ENCODE data around the gene HBZ. TPM values are rescaled to one million over a fixed set of nuclear protein-coding genes. Genes with fewer than 3 reads are reported as not detected.

Gene HBZ
- total and polyA plus RNA-seq, 2 of the 8 experiments (the other 6 are each of a cell fraction or from before 2014, with no cell fraction given), result 0.12 TPM; not detected in 1

- WGBS, 2 experiments (ENCODE audit: extremely low coverage in 1 of 2, insufficient coverage in 1 of 2, insufficient read length in 1 of 2, insufficient replicate concordance in 2 of 2, low coverage in 1 of 2, low lambda C conversion rate in 2 of 2, missing lambda C conversion rate in 1 of 2), result 31% methylated on average over 10 of the region's 11 CpGs; no CpG with 5 or more reads in 1 of the 2 experiments
- FAIRE-seq, result no peak
- peak overlapping the region; percentile 50; the same call in 1 of the 2 replicates for H2BK12ac ChIP-seq (ENCODE audit: low read depth, low read length)
Observed at GRCh38 chr16:167122-167690, 14.8 kb downstream of the HBZ start.

More at GRCh38 chr16:167122-167690, 14.8 kb downstream of the HBZ start:
- Histone ChIP-seq H3K79me2 (ENCODE audit: control insufficient read depth in 1 of 2, insufficient read depth in 2 of 2, low read length in 2 of 2) (no peaks in the 10 kb centered on the region), H2AFZ (ENCODE audit: low read length) (no peak overlapping the region), H4K91ac (replicated peaks; ENCODE audit: insufficient read length, low read length) (no peak overlapping the region), H3K4me3 (ENCODE audit: extremely low read depth in 1 of 4, insufficient read depth in 2 of 4, low read depth in 3 of 4, low read length in 4 of 4) (peak overlapping the region in 2 of 4 experiments; percentile 14 to 59; a peak in 4 of 8 replicates), H3K9me3 (ENCODE audit: insufficient read depth in 2 of 2, low read depth in 1 of 2, low read length in 1 of 2) (no peaks in the 10 kb centered on the region), H2AK5ac (ENCODE audit: low read depth, low read length) (no peak overlapping the region), H3K4me2 (ENCODE audit: insufficient read depth in 1 of 2, low read depth in 2 of 2, low read length in 2 of 2) (peak overlapping the region; percentile 64 to 78), H4K20me1 (replicated peaks in 1 of 2; ENCODE audit: control insufficient read depth in 1 of 2, insufficient read depth in 2 of 2, low read length in 2 of 2) (peaks cover 2 to 8% of the 10 kb centered on the region in 2 experiments), H3K14ac (ENCODE audit: insufficient read length) (no peak overlapping the region), H4K5ac (ENCODE audit: insufficient read length, low read depth, low read length) (no peak overlapping the region), H4K8ac (ENCODE audit: extremely low read depth, insufficient read depth, low read length) (no peak overlapping the region), H3K36me3 (ENCODE audit: control insufficient read depth in 2 of 4, insufficient read depth in 4 of 4, low read length in 3 of 4) (peaks cover 0 to 9% (median 0%) of the 10 kb centered on the region in 4 experiments; a peak in 2 of 8 replicates), H2BK20ac (ENCODE audit: low read length) (peak overlapping the region; percentile 48; the same call in 1 of the 2 replicates), H2BK15ac (ENCODE audit: low read length) (no peak overlapping the region), H3K4me1 (replicated peaks in 1 of 4; ENCODE audit: control insufficient read depth in 3 of 4, insufficient read depth in 4 of 4, low read length in 3 of 4) (peaks cover 0 to 20% (median 16%) of the 10 kb centered on the region in 4 experiments; a peak in 6 of 7 replicates), H3K79me1 (ENCODE audit: low read depth, low read length) (no peaks in the 10 kb centered on the region), H3K9ac (replicated peaks in 1 of 4; ENCODE audit: extremely low read depth in 1 of 4, low read depth in 3 of 4, low read length in 3 of 4) (no peak overlapping the region), H3K27ac (ENCODE audit: low read depth, low read length) (no peak overlapping the region), H3K23ac (ENCODE audit: insufficient read length) (no peak overlapping the region), H3K27me3 (replicated peaks in 1 of 4; ENCODE audit: control insufficient read depth in 3 of 4, extremely low read depth in 1 of 4, insufficient read depth in 3 of 4, low read length in 3 of 4) (peaks cover 47 to 78% (median 71%) of the 10 kb centered on the region in 4 experiments), H3K23me2 (ENCODE audit: low read depth, low read length) (peaks cover 10% of the 10 kb centered on the region; the same call in 1 of the 2 replicates), H2BK5ac (ENCODE audit: low read depth, low read length) (no peak overlapping the region; the same call in 1 of the 2 replicates), H3K56ac (replicated peaks; ENCODE audit: insufficient read length, low read depth, low read length) (no peak overlapping the region), H2BK120ac (replicated peaks; ENCODE audit: low read depth, low read length) (no peak overlapping the region), H3K18ac (ENCODE audit: extremely low read depth, low read length) (no peak overlapping the region), H3K4ac (replicated peaks; ENCODE audit: insufficient read length, low read depth, low read length) (no peak overlapping the region)
- DNase-seq (ENCODE audit: low read depth in 1 of 2, low spot score in 2 of 2), result no peak
- ChIA-PET CTCF (ENCODE audit: partially characterized antibody) (interaction anchor here (1.0 to 5.6 kb wide), 10 partner anchors 8 to 105 kb away, joined by 3 to 24 read pairs (median 4); no protein-coding TSS in a partner anchor), POLR2A (ENCODE audit: partially characterized antibody) (interaction anchor here (1.2 to 5.0 kb wide), 3 partner anchors 10 to 14 kb away, joined by 3 to 29 read pairs (median 16); partner anchors contain the start of gene HBQ1)
- TF ChIP-seq FOSL1 (IDR thresholded peaks at IDR 0.05; ENCODE audit: insufficient read depth, low read depth, low read length), result no peak
- TF ChIP-seq CTBP2 (IDR thresholded peaks at IDR 0.05; ENCODE audit: borderline replicate concordance, insufficient read depth, insufficient read length, low read length), result peak; percentile 85
- TF ChIP-seq MAX (IDR thresholded peaks at IDR 0.05), result no peak
- no peak for TF ChIP-seq HDAC6 (IDR thresholded peaks at IDR 0.05; ENCODE audit: low read depth, low read length)
- TF ChIP-seq RNF2 (IDR thresholded peaks at IDR 0.05; ENCODE audit: borderline replicate concordance, low read depth, low read length, missing control alignments, poor library complexity, severe bottlenecking), result no peak
